Ovary (tissue), 9 donors: ENCODE data around the gene MSMB. TPM values are rescaled to one million over a fixed set of nuclear protein-coding genes. Genes with fewer than 3 reads are reported as not detected.

Source experiments
- DNase-seq, 5 donors: peaks; one replicate each; pipeline ENCODE4 v3.0.0-alpha.2; 2019 to 2020
- H3K27ac ChIP-seq, 2 donors: fragments of 200-600 bp; one replicate each; pipeline versions ENCODE4 v1.5.1 to v1.8.0; 2019 to 2022
- H3K27me3 ChIP-seq: fragments of 200-600 bp; one replicate; pipeline ENCODE4 v1.8.0; 2022
- H3K36me3 ChIP-seq: fragments of 200-600 bp; sonication (generic); one replicate; pipeline ENCODE4 v1.5.1; 2019
- H3K4me1 ChIP-seq: one replicate; pipeline ENCODE4 v1.8.1; 2013; ENCODE audit warnings: mild to moderate bottlenecking, moderate library complexity; ENCODE audit not compliant: insufficient read depth
- H3K4me3 ChIP-seq: fragments of 200-600 bp; sonication (generic); one replicate; pipeline ENCODE4 v1.5.1; 2017
- H3K9me3 ChIP-seq, 2 donors: fragments of 200-600 bp in 1 of 2; sonication (generic) in 1 of 2; one replicate each; pipeline versions ENCODE4 v1.5.1 to v1.8.1; 2013 to 2019; ENCODE audit warnings: mild to moderate bottlenecking in 1 of 2, moderate library complexity in 1 of 2
- CTCF ChIP-seq, 3 donors: fragments of 450-650 bp in 2 of 3; fragments of 200-600 bp in 1 of 3; IDR thresholded peaks; one replicate each; pipeline versions ENCODE4 v1.5.1 to v1.8.0; 2016 to 2022; ENCODE audit warnings: antibody characterized with exemption in 3 of 3, mild to moderate bottlenecking in 1 of 3
- EP300 ChIP-seq: sonication (generic); formaldehyde crosslinking; IDR thresholded peaks from one replicate; pipeline ENCODE4 v1.6.1; 2017; ENCODE audit warnings: antibody characterized with exemption
- POLR2A ChIP-seq: fragments of 450-650 bp; IDR thresholded peaks from one replicate; pipeline ENCODE4 v1.6.1; 2017; ENCODE audit warnings: antibody characterized with exemption, mild to moderate bottlenecking, moderate library complexity
- WGBS, 3 donors: extraction: QIAGEN DNeasy Blood & Tissue Kit in 1 of 3; methylation state at CpG; one replicate each; pipeline versions ENCODE4 v1.1.5 to v1.1.7; 2013 to 2017; 5-methylcytosine and 5-hydroxymethylcytosine counted together
- intact Hi-C, 4 donors: fragments of 100-400 bp; cut with DNase I; formaldehyde crosslinking; loops; one replicate each; pipeline versions ENCODE4 v1.11.0 to v1.15.1; 2022 to 2023
- polyA plus RNA-seq, 2 donors: library from polyadenylated mRNA; stranded (reverse); fragments of 200-250 nt in 1 of 2; fragments of 350-450 nt in 1 of 2; fragmentation: Illumina TruSeq in 1 of 2; extraction: RNeasy Lipid Tissue Mini Kit (QIAGEN cat#74804) in 1 of 2; gene quantifications; one replicate each; pipeline ENCODE4 v1.2.3, GENCODE V29; 2013 to 2014
- total RNA-seq, 7 donors: library from RNA; depleted of rRNA in 2 of 7; stranded (reverse); fragments of >200 nt in 2 of 7; fragmentation: NEBNext Ultra II Directional in 3 of 7; extraction: Animal tissue kit (Norgen Biotek cat#: 25700) in 3 of 7; gene quantifications; one replicate each; pipeline versions ENCODE4 v1.1.0 to v1.2.4, GENCODE V29; 2016 to 2023
- donor health status: DM: no; HTN: no; CAD: no; lungs with moderate emphysema.
- donor health status: DM: no; HTN: no; CAD: no.
- donor health status: Bipolar disorder and iron deficiency.
- donor health status: DM: yes; HTN: yes; CAD: no.
- donor health status: DM: no; HTN: no; CAD: no.
- donor health status: DM: yes; HTN: yes; CAD: no.

MSMB gene
- total and polyA plus RNA-seq, 9 donors = not detected

GRCh38 chr10:46077141-46077554 lies 31.1 kb upstream of the MSMB start:
- DNase-seq = no peak
- Histone ChIP-seq H3K9me3 (no peaks in the 10 kb centered on the region), H3K27me3 (no peaks in the 10 kb centered on the region), H3K36me3 (no peaks in the 10 kb centered on the region), H3K4me3 (no peak overlapping the region), H3K27ac (no peak overlapping the region), H3K4me1 (no peaks in the 10 kb centered on the region)
- 81 to 91% (median 88%) methylated on average over 4 of the region's 4 CpGs for WGBS, 3 donors
- intact Hi-C loops = no loop called here
- TF ChIP-seq CTCF (IDR thresholded peaks at IDR 0.05) = no peak

- intact Hi-C loops = no loop called here
- Histone ChIP-seq H3K4me3 (no peak overlapping the region), H3K27ac (no peak overlapping the region), H3K4me1 (no peaks in the 10 kb centered on the region), H3K9me3 (no peaks in the 10 kb centered on the region), H3K27me3 (no peaks in the 10 kb centered on the region), H3K36me3 (no peaks in the 10 kb centered on the region)
- no peak for DNase-seq
- 85 to 96% (median 89%) methylated on average over 3 of the region's 3 CpGs for WGBS, 3 donors
- no peak for TF ChIP-seq EP300
- TF ChIP-seq CTCF (IDR thresholded peaks at IDR 0.05) = no peak
- TF ChIP-seq POLR2A = no peak
Measured at GRCh38 chr10:46075869-46076268, 29.8 kb upstream of the MSMB start.

GRCh38 chr10:46074196-46074946 lies 28.3 kb upstream of the MSMB start:
- H3K27ac ChIP-seq = no peak overlapping the region
- intact Hi-C loops = no loop called here
- H3K36me3 ChIP-seq = no peaks in the 10 kb centered on the region
- no peak for DNase-seq
- H3K4me1 ChIP-seq = no peaks in the 10 kb centered on the region
- no peaks in the 10 kb centered on the region for H3K27me3 ChIP-seq
- no peaks in the 10 kb centered on the region for H3K9me3 ChIP-seq
- H3K4me3 ChIP-seq = no peak overlapping the region
- 52 to 89% (median 86%) methylated on average over 4 of the region's 4 CpGs for WGBS, 3 donors
- no peak for TF ChIP-seq POLR2A

- intact Hi-C loops = no loop called here
- no peak for DNase-seq
- Histone ChIP-seq H3K27ac (no peak overlapping the region), H3K4me1 (no peaks in the 10 kb centered on the region), H3K9me3 (no peaks in the 10 kb centered on the region), H3K27me3 (no peaks in the 10 kb centered on the region), H3K36me3 (no peaks in the 10 kb centered on the region), H3K4me3 (no peak overlapping the region)
- no peak for TF ChIP-seq CTCF (IDR thresholded peaks at IDR 0.05)
- no peak for TF ChIP-seq POLR2A
- TF ChIP-seq EP300 = no peak
- WGBS, 3 donors = 90 to 100% (median 100%) methylated on average over 1 of the region's 1 CpG
Measured at GRCh38 chr10:46073564-46073963, 27.5 kb upstream of the MSMB start.

GRCh38 chr10:46070749-46071148 lies 24.7 kb upstream of the MSMB start:
- Histone ChIP-seq H3K4me1 (no peaks in the 10 kb centered on the region), H3K36me3 (no peaks in the 10 kb centered on the region), H3K9me3 (no peaks in the 10 kb centered on the region), H3K27ac (no peak overlapping the region), H3K4me3 (no peak overlapping the region), H3K27me3 (no peaks in the 10 kb centered on the region)
- 29 to 41% (median 33%) methylated on average over 6 of the region's 6 CpGs for WGBS, 3 donors
- intact Hi-C loops = no loop called here
- no peak for DNase-seq
- TF ChIP-seq EP300 (no peak), POLR2A (no peak), CTCF (IDR thresholded peaks at IDR 0.05) (no peak)
